HG02678 (cell line): ENCODE data around the gene NOS2.
"Not testable (repeated sequence)": the region's sequence is repeated elsewhere in the genome, so short reads cannot be mapped to it uniquely, and the experiment has no call there.

Experiments used
- ATAC-seq: cut with Tn5 transposase; IDR thresholded peaks from one replicate; pipeline ENCODE4 v1.9.1; 2021; ENCODE audit warnings: mild to moderate bottlenecking, moderate library complexity; ENCODE audit not compliant: unreplicated experiment

Gene NOS2

GRCh38 chr17:27800522-27800921, at the start of gene NOS2:
Gene NOS2 (minus strand): TSS chr17:27800529. CDS start chr17:27798809, 1,720 bp downstream.
- ATAC-seq: no peak

GRCh38 chr17:27849474-27850185, 49.3 kb upstream of the NOS2 start:
- no peak for ATAC-seq

- no peak for ATAC-seq
Observed at GRCh38 chr17:27848931-27849330, 48.6 kb upstream of the NOS2 start.

- ATAC-seq: not testable (repeated sequence)
Observed at GRCh38 chr17:27846808-27847307, 46.5 kb upstream of the NOS2 start.

- no peak for ATAC-seq
Observed at GRCh38 chr17:27846042-27846655, 45.8 kb upstream of the NOS2 start.

- ATAC-seq: no peak
Observed at GRCh38 chr17:27845264-27846041, 45.1 kb upstream of the NOS2 start.

GRCh38 chr17:27840688-27841087, 40.4 kb upstream of the NOS2 start:
- no peak for ATAC-seq

- ATAC-seq: not testable (repeated sequence)
Observed at GRCh38 chr17:27840406-27840678, 40.0 kb upstream of the NOS2 start.

- ATAC-seq: not testable (repeated sequence)
Observed at GRCh38 chr17:27839571-27840405, 39.5 kb upstream of the NOS2 start.

- ATAC-seq: not testable (repeated sequence)
Observed at GRCh38 chr17:27838607-27839006, 38.3 kb upstream of the NOS2 start.

GRCh38 chr17:27837769-27838168, 37.4 kb upstream of the NOS2 start:
- ATAC-seq: not testable (repeated sequence)

- no peak for ATAC-seq
Observed at GRCh38 chr17:27836651-27837050, 36.3 kb upstream of the NOS2 start.

GRCh38 chr17:27834571-27834970, 34.2 kb upstream of the NOS2 start:
- ATAC-seq: no peak

- no peak for ATAC-seq
Observed at GRCh38 chr17:27832831-27833230, 32.5 kb upstream of the NOS2 start.

- not testable (repeated sequence) for ATAC-seq
Observed at GRCh38 chr17:27829888-27830287, 29.6 kb upstream of the NOS2 start.

GRCh38 chr17:27829143-27829711, 28.9 kb upstream of the NOS2 start:
- not testable (repeated sequence) for ATAC-seq

GRCh38 chr17:27825459-27825858, 25.1 kb upstream of the NOS2 start:
- ATAC-seq: no peak

- no peak for ATAC-seq
Observed at GRCh38 chr17:27824745-27825144, 24.4 kb upstream of the NOS2 start.

GRCh38 chr17:27824176-27824715, 23.9 kb upstream of the NOS2 start:
- ATAC-seq: no peak

- ATAC-seq: not testable (repeated sequence)
Observed at GRCh38 chr17:27822108-27822507, 21.8 kb upstream of the NOS2 start.
